ENCODE data around the gene GRIK3.
A peak's percentile ranks its signal among the peaks of the same experiment; 100 is the strongest.

GRIK3 gene

GRCh38 chr1:37032660-37033354 is 1.5 kb downstream of the GRIK3 start:
- H3K27me3 ChIP-seq (ENCODE audit: control insufficient read depth, insufficient read depth, low read length), result peaks cover 85% of the 10 kb centered on the region
- H3K4me3 ChIP-seq (ENCODE audit: low read length), result peak overlapping the region; percentile 60
- no peaks in the 10 kb centered on the region for H3K9me3 ChIP-seq (ENCODE audit: control insufficient read depth, low read depth, low read length)
- no peak overlapping the region for H3K27ac ChIP-seq (ENCODE audit: low read length)
- no peak overlapping the region for H3K9ac ChIP-seq (ENCODE audit: low read length)
- peaks cover 31% of the 10 kb centered on the region for H3K4me1 ChIP-seq (ENCODE audit: control insufficient read depth, low read depth, low read length)
- H3K36me3 ChIP-seq (ENCODE audit: control insufficient read depth, low read depth, low read length), result no peaks in the 10 kb centered on the region

GRCh38 chr1:37031871-37032270 is 2.4 kb downstream of the GRIK3 start:
- no peaks in the 10 kb centered on the region for H3K36me3 ChIP-seq (ENCODE audit: control insufficient read depth, low read depth, low read length)
- H3K27me3 ChIP-seq (ENCODE audit: control insufficient read depth, insufficient read depth, low read length), result peaks cover 76% of the 10 kb centered on the region
- no peak overlapping the region for H3K27ac ChIP-seq (ENCODE audit: low read length)
- H3K4me1 ChIP-seq (ENCODE audit: control insufficient read depth, low read depth, low read length), result peaks cover 22% of the 10 kb centered on the region
- no peaks in the 10 kb centered on the region for H3K9me3 ChIP-seq (ENCODE audit: control insufficient read depth, low read depth, low read length)
- no peak overlapping the region for H3K4me3 ChIP-seq (ENCODE audit: low read length)
- H3K9ac ChIP-seq (ENCODE audit: low read length), result no peak overlapping the region

- peaks cover 72% of the 10 kb centered on the region for H3K27me3 ChIP-seq (ENCODE audit: control insufficient read depth, insufficient read depth, low read length)
- no peaks in the 10 kb centered on the region for H3K9me3 ChIP-seq (ENCODE audit: control insufficient read depth, low read depth, low read length)
- H3K4me1 ChIP-seq (ENCODE audit: control insufficient read depth, low read depth, low read length), result peaks cover 18% of the 10 kb centered on the region
Observed at GRCh38 chr1:37031429-37031828, 2.9 kb downstream of the GRIK3 start.

GRCh38 chr1:37028981-37029617 is 5.2 kb downstream of the GRIK3 start:
- no peaks in the 10 kb centered on the region for H3K9me3 ChIP-seq (ENCODE audit: control insufficient read depth, low read depth, low read length)
- no peaks in the 10 kb centered on the region for H3K36me3 ChIP-seq (ENCODE audit: control insufficient read depth, low read depth, low read length)
- no peak overlapping the region for H3K9ac ChIP-seq (ENCODE audit: low read length)
- no peak overlapping the region for H3K27ac ChIP-seq (ENCODE audit: low read length)
- H3K4me3 ChIP-seq (ENCODE audit: low read length), result no peak overlapping the region
- peaks cover 6% of the 10 kb centered on the region for H3K4me1 ChIP-seq (ENCODE audit: control insufficient read depth, low read depth, low read length)
- H3K27me3 ChIP-seq (ENCODE audit: control insufficient read depth, insufficient read depth, low read length), result peaks cover 51% of the 10 kb centered on the region

More at GRCh38 chr1:37031429-37031828, 2.9 kb downstream of the GRIK3 start:
- Histone ChIP-seq H3K27ac (ENCODE audit: low read length) (no peak overlapping the region), H3K36me3 (ENCODE audit: control insufficient read depth, low read depth, low read length) (no peaks in the 10 kb centered on the region), H3K9ac (ENCODE audit: low read length) (no peak overlapping the region), H3K4me3 (ENCODE audit: low read length) (no peak overlapping the region)

- Histone ChIP-seq H3K9ac (ENCODE audit: low read length) (no peak overlapping the region), H3K4me1 (ENCODE audit: control insufficient read depth, low read depth, low read length) (no peaks in the 10 kb centered on the region), H3K4me3 (ENCODE audit: low read length) (no peak overlapping the region), H3K9me3 (ENCODE audit: control insufficient read depth, low read depth, low read length) (no peaks in the 10 kb centered on the region), H3K36me3 (ENCODE audit: control insufficient read depth, low read depth, low read length) (no peaks in the 10 kb centered on the region), H3K27me3 (ENCODE audit: control insufficient read depth, insufficient read depth, low read length) (no peaks in the 10 kb centered on the region), H3K27ac (ENCODE audit: low read length) (no peak overlapping the region)
Observed at GRCh38 chr1:37021502-37021901, 12.8 kb downstream of the GRIK3 start.

GRCh38 chr1:37020653-37021277 is 13.6 kb downstream of the GRIK3 start:
- Histone ChIP-seq H3K27me3 (ENCODE audit: control insufficient read depth, insufficient read depth, low read length) (no peaks in the 10 kb centered on the region), H3K9ac (ENCODE audit: low read length) (no peak overlapping the region), H3K4me1 (ENCODE audit: control insufficient read depth, low read depth, low read length) (no peaks in the 10 kb centered on the region)

GRCh38 chr1:37018510-37018909 is 15.8 kb downstream of the GRIK3 start:
- H3K27me3 ChIP-seq (ENCODE audit: control insufficient read depth, insufficient read depth, low read length), result no peaks in the 10 kb centered on the region

More at GRCh38 chr1:37020653-37021277, 13.6 kb downstream of the GRIK3 start:
- Histone ChIP-seq H3K36me3 (ENCODE audit: control insufficient read depth, low read depth, low read length) (no peaks in the 10 kb centered on the region), H3K27ac (ENCODE audit: low read length) (no peak overlapping the region), H3K9me3 (ENCODE audit: control insufficient read depth, low read depth, low read length) (no peaks in the 10 kb centered on the region), H3K4me3 (ENCODE audit: low read length) (no peak overlapping the region)

GRCh38 chr1:37017720-37018119 is 16.6 kb downstream of the GRIK3 start:
- H3K9me3 ChIP-seq (ENCODE audit: control insufficient read depth, low read depth, low read length), result no peaks in the 10 kb centered on the region
- no peak overlapping the region for H3K4me3 ChIP-seq (ENCODE audit: low read length)
- H3K27me3 ChIP-seq (ENCODE audit: control insufficient read depth, insufficient read depth, low read length), result no peaks in the 10 kb centered on the region
- H3K9ac ChIP-seq (ENCODE audit: low read length), result no peak overlapping the region
- no peaks in the 10 kb centered on the region for H3K36me3 ChIP-seq (ENCODE audit: control insufficient read depth, low read depth, low read length)
- no peak overlapping the region for H3K27ac ChIP-seq (ENCODE audit: low read length)
- H3K4me1 ChIP-seq (ENCODE audit: control insufficient read depth, low read depth, low read length), result no peaks in the 10 kb centered on the region

More at GRCh38 chr1:37018510-37018909, 15.8 kb downstream of the GRIK3 start:
- H3K9me3 ChIP-seq (ENCODE audit: control insufficient read depth, low read depth, low read length), result no peaks in the 10 kb centered on the region
- H3K9ac ChIP-seq (ENCODE audit: low read length), result no peak overlapping the region
- no peaks in the 10 kb centered on the region for H3K4me1 ChIP-seq (ENCODE audit: control insufficient read depth, low read depth, low read length)
- no peaks in the 10 kb centered on the region for H3K36me3 ChIP-seq (ENCODE audit: control insufficient read depth, low read depth, low read length)
- no peak overlapping the region for H3K27ac ChIP-seq (ENCODE audit: low read length)
- no peak overlapping the region for H3K4me3 ChIP-seq (ENCODE audit: low read length)

- Histone ChIP-seq H3K9ac (ENCODE audit: low read length) (no peak overlapping the region), H3K27ac (ENCODE audit: low read length) (no peak overlapping the region)
Observed at GRCh38 chr1:37016121-37016520, 18.2 kb downstream of the GRIK3 start.

GRCh38 chr1:37015713-37016112 is 18.6 kb downstream of the GRIK3 start:
- no peak overlapping the region for H3K27ac ChIP-seq (ENCODE audit: low read length)
- H3K9ac ChIP-seq (ENCODE audit: low read length), result no peak overlapping the region
- H3K27me3 ChIP-seq (ENCODE audit: control insufficient read depth, insufficient read depth, low read length), result no peaks in the 10 kb centered on the region
- H3K4me1 ChIP-seq (ENCODE audit: control insufficient read depth, low read depth, low read length), result no peaks in the 10 kb centered on the region
- H3K9me3 ChIP-seq (ENCODE audit: control insufficient read depth, low read depth, low read length), result no peaks in the 10 kb centered on the region
- H3K4me3 ChIP-seq (ENCODE audit: low read length), result no peak overlapping the region
- no peaks in the 10 kb centered on the region for H3K36me3 ChIP-seq (ENCODE audit: control insufficient read depth, low read depth, low read length)

More at GRCh38 chr1:37016121-37016520, 18.2 kb downstream of the GRIK3 start:
- Histone ChIP-seq H3K36me3 (ENCODE audit: control insufficient read depth, low read depth, low read length) (no peaks in the 10 kb centered on the region), H3K9me3 (ENCODE audit: control insufficient read depth, low read depth, low read length) (no peaks in the 10 kb centered on the region), H3K4me3 (ENCODE audit: low read length) (no peak overlapping the region), H3K4me1 (ENCODE audit: control insufficient read depth, low read depth, low read length) (no peaks in the 10 kb centered on the region), H3K27me3 (ENCODE audit: control insufficient read depth, insufficient read depth, low read length) (no peaks in the 10 kb centered on the region)

- Histone ChIP-seq H3K27me3 (ENCODE audit: control insufficient read depth, insufficient read depth, low read length) (no peaks in the 10 kb centered on the region), H3K4me1 (ENCODE audit: control insufficient read depth, low read depth, low read length) (no peaks in the 10 kb centered on the region), H3K4me3 (ENCODE audit: low read length) (no peak overlapping the region), H3K9me3 (ENCODE audit: control insufficient read depth, low read depth, low read length) (no peaks in the 10 kb centered on the region), H3K27ac (ENCODE audit: low read length) (no peak overlapping the region), H3K9ac (ENCODE audit: low read length) (no peak overlapping the region), H3K36me3 (ENCODE audit: control insufficient read depth, low read depth, low read length) (no peaks in the 10 kb centered on the region)
Observed at GRCh38 chr1:37012226-37012625, 22.1 kb downstream of the GRIK3 start.
